ENCODE results near the gene KLF13. TPM values are rescaled to one million over a fixed set of nuclear protein-coding genes. Genes with fewer than 3 reads are reported as not detected.
A peak's percentile ranks its signal among the peaks of the same experiment; 100 is the strongest.

The KLF13 gene
- total RNA-seq, 2 experiments from 2014 or later: 163 to 175 TPM

DNA sequence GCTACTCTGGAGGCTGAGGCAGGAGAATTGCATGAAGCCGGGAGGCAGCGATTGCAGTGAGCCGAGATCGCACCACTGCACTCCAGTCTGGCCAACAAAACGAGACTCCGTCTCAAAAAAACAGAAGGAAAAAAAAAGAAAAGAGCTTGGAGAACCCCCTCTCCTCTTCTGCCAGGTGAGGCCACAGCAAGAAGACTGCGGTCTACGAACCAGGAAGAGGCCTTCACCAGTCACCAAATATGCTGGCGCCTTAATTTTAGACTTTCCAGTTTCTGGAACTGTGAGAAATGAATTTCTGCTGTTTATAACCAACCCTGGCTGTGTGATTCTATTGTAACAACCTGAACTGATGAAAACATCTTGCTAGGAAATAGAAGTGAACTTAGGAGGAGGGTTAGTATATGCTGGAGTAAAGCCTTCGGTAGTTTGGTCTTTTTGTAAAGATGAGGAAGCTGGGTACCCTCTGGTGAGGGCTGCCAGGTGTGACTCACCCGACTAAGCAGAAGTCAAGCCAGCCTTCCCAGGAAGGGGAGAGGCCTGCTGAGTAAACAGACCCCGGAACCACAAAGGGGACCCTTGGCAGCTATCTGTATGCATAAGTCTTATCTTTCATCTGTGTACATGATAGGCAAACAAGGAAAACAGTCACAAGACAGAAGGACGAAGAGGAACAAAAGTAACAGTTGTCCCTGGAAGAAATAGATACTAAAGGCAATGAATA lies 78.7 kb downstream of the KLF13 start:
- peak; percentile 37 for DNase-seq

DNA sequence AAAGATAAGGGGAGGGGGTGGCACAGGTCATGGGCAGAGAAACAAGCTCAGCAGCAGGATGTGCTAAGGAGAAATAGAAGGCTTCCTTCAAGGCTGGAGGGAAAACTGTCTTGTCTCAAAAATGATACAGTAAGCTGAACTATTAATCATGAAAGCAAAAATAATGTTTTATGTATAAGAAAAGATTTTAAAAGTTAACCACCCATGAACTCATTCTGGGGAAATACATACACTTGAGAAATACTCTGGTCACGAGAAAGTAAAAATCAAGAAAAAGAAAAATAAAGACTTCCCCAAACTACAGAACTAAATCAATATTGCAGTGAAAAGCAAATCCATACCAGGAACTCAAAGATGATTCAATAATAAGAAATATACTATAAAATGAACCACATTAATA lies 80.7 kb downstream of the KLF13 start:
- intact Hi-C loops (cut with micrococcal nuclease): no loop called here
- H3K4me3 Mint-ChIP-seq: no peak overlapping the region
- no peak for DNase-seq
- H3K27me3 Mint-ChIP-seq: no peaks in the 10 kb centered on the region
- H3K9me3 Mint-ChIP-seq: peaks cover 14% of the 10 kb centered on the region
- peaks cover 9% of the 10 kb centered on the region for H3K36me3 Mint-ChIP-seq (ENCODE audit: low read depth)
- no peak for ATAC-seq
- H3K27ac Mint-ChIP-seq: no peak overlapping the region
- CTCF ChIA-PET: interaction anchor here (2.9 kb wide), 1 partner anchor 81 kb away, joined by 12 read pairs; no protein-coding TSS in a partner anchor
- peaks cover 27% of the 10 kb centered on the region for H3K4me1 Mint-ChIP-seq (ENCODE audit: low read depth)
- TF ChIP-seq, protein P1, sequence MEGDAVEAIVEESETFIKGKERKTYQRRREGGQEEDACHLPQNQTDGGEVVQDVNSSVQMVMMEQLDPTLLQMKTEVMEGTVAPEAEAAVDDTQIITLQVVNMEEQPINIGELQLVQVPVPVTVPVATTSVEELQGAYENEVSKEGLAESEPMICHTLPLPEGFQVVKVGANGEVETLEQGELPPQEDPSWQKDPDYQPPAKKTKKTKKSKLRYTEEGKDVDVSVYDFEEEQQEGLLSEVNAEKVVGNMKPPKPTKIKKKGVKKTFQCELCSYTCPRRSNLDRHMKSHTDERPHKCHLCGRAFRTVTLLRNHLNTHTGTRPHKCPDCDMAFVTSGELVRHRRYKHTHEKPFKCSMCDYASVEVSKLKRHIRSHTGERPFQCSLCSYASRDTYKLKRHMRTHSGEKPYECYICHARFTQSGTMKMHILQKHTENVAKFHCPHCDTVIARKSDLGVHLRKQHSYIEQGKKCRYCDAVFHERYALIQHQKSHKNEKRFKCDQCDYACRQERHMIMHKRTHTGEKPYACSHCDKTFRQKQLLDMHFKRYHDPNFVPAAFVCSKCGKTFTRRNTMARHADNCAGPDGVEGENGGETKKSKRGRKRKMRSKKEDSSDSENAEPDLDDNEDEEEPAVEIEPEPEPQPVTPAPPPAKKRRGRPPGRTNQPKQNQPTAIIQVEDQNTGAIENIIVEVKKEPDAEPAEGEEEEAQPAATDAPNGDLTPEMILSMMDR (IDR thresholded peaks at IDR 0.05): no peak
- POLR2A ChIA-PET: no interaction called here

More for the DNA sequence above, 78.7 kb downstream of the KLF13 start:
- Mint-ChIP-seq H3K36me3 (ENCODE audit: low read depth) (peaks cover 9% of the 10 kb centered on the region), H3K27me3 (no peaks in the 10 kb centered on the region), H3K4me1 (ENCODE audit: low read depth) (peaks cover 34% of the 10 kb centered on the region), H3K4me3 (peak overlapping the region; percentile 58), H3K27ac (peak overlapping the region; percentile 91), H3K9me3 (peaks cover 14% of the 10 kb centered on the region)
- ChIA-PET POLR2A (interaction anchor here (1.1 to 5.3 kb wide), 9 partner anchors 10 to 59 kb away, joined by 3 to 36 read pairs (median 4); no protein-coding TSS in a partner anchor), CTCF (interaction anchor here (0.7 to 2.9 kb wide), 9 partner anchors 12 to 86 kb away, joined by 3 to 12 read pairs (median 4); no protein-coding TSS in a partner anchor)
- intact Hi-C loops (cut with micrococcal nuclease): no loop called here
- peak; percentile 55 for ATAC-seq
- TF ChIP-seq, protein P1 (IDR thresholded peaks at IDR 0.05): no peak

DNA sequence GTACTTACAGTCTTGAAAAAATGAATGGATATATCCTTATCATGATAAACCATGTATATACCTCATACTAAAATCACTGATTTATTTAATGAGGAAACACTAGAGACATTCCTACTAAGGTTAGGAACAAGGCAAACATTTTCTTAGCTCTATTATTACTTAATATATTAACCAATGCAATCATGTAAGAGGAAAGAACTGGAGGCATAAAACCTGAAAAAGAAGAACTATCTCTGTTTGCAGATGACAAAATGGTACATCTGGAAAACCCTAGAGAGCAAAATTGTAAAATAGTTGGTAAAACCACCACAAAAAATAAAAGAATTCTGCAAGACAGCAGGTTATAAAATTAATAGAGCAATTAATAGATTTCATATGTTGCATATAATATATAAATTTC lies 81.2 kb downstream of the KLF13 start:
- peaks cover 14% of the 10 kb centered on the region for H3K9me3 Mint-ChIP-seq

DNA sequence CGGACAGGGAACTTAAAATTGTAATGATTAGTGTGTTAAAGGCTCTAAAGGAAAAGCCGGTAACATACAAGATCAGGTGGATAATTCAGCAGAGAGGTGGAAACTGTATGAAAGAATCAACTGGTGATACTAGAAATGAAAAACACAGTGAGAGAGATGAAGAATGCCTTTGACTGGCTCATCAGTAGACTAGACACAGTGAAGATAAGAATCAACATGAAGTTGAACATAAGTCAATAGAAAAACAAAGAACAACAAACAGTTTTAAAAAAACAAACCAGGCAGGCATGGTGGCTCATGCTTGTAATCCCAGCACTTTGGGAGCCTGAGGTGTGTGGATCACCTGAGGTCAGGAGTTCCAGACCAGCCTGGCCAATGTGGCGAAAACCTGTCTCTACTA lies 82.1 kb downstream of the KLF13 start:
- ATAC-seq: no peak
- H3K36me3 Mint-ChIP-seq (ENCODE audit: low read depth): peaks cover 9% of the 10 kb centered on the region
- TF ChIP-seq, protein P1 (IDR thresholded peaks at IDR 0.05): no peak
- peaks cover 32% of the 10 kb centered on the region for H3K4me1 Mint-ChIP-seq (ENCODE audit: low read depth)
- no peak overlapping the region for H3K4me3 Mint-ChIP-seq
- no peak overlapping the region for H3K27ac Mint-ChIP-seq
- DNase-seq: no peak
- CTCF ChIA-PET: no interaction called here
- peaks cover 14% of the 10 kb centered on the region for H3K9me3 Mint-ChIP-seq
- POLR2A ChIA-PET: no interaction called here
- intact Hi-C loops (cut with micrococcal nuclease): no loop called here
- H3K27me3 Mint-ChIP-seq: no peaks in the 10 kb centered on the region

More for the DNA sequence above, 81.2 kb downstream of the KLF13 start:
- Mint-ChIP-seq H3K4me3 (no peak overlapping the region), H3K36me3 (ENCODE audit: low read depth) (peaks cover 9% of the 10 kb centered on the region), H3K27ac (no peak overlapping the region), H3K27me3 (no peaks in the 10 kb centered on the region), H3K4me1 (ENCODE audit: low read depth) (peaks cover 30% of the 10 kb centered on the region)
- POLR2A ChIA-PET: no interaction called here
- intact Hi-C loops (cut with micrococcal nuclease): no loop called here
- no peak for ATAC-seq
- CTCF ChIA-PET: interaction anchor here (2.9 kb wide), 1 partner anchor 81 kb away, joined by 12 read pairs; no protein-coding TSS in a partner anchor
- no peak for DNase-seq
- TF ChIP-seq, protein P1 (IDR thresholded peaks at IDR 0.05): no peak

DNA sequence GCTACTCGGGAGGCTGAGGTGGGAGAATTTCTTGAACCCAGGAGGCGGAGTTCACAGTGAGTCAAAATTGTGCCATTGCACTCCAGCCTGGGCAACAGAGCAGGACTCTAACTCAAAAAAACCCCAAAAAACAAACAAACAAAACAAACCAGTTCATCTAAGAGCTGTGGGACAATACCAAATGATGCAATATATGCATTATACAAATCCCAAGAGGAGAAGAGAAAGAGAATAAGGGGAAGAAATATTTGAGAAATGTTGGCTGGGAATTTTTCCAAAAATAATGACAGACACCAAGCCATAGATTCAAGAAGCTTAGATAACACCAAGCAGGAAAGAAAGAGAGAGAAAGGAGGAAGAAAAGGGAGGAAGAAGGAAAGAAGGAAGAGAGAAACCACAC lies 82.5 kb downstream of the KLF13 start:
- Mint-ChIP-seq H3K4me1 (ENCODE audit: low read depth) (peaks cover 28% of the 10 kb centered on the region), H3K9me3 (peaks cover 11% of the 10 kb centered on the region), H3K27me3 (no peaks in the 10 kb centered on the region), H3K36me3 (ENCODE audit: low read depth) (peaks cover 7% of the 10 kb centered on the region), H3K27ac (no peak overlapping the region), H3K4me3 (no peak overlapping the region)
- TF ChIP-seq, protein P1 (IDR thresholded peaks at IDR 0.05): no peak
- ChIA-PET POLR2A (no interaction called here), CTCF (no interaction called here)
- no peak for ATAC-seq
- no peak for DNase-seq
- intact Hi-C loops (cut with micrococcal nuclease): no loop called here
